HG03521 (cell line): Measurements from ENCODE around the gene PACS2.

Experiments
- ATAC-seq: cut with Tn5 transposase; IDR thresholded peaks from one replicate; pipeline ENCODE4 v1.9.1; 2021; ENCODE audit warnings: mild to moderate bottlenecking, moderate library complexity; ENCODE audit not compliant: unreplicated experiment

PACS2 gene

GRCh38 chr14:105419195-105420091 is 104.9 kb downstream of the PACS2 start, which contains the start of gene MTA1:
Gene MTA1 (plus strand): TSS chr14:105419827. CDS start chr14:105420036, 209 bp downstream.
- peak; percentile 44 for ATAC-seq

- ATAC-seq: peak; percentile 13
Measured at GRCh38 chr14:105420101-105420973, 105.8 kb downstream of the PACS2 start.

GRCh38 chr14:105420974-105421674 is 106.6 kb downstream of the PACS2 start:
- no peak for ATAC-seq

DNA sequence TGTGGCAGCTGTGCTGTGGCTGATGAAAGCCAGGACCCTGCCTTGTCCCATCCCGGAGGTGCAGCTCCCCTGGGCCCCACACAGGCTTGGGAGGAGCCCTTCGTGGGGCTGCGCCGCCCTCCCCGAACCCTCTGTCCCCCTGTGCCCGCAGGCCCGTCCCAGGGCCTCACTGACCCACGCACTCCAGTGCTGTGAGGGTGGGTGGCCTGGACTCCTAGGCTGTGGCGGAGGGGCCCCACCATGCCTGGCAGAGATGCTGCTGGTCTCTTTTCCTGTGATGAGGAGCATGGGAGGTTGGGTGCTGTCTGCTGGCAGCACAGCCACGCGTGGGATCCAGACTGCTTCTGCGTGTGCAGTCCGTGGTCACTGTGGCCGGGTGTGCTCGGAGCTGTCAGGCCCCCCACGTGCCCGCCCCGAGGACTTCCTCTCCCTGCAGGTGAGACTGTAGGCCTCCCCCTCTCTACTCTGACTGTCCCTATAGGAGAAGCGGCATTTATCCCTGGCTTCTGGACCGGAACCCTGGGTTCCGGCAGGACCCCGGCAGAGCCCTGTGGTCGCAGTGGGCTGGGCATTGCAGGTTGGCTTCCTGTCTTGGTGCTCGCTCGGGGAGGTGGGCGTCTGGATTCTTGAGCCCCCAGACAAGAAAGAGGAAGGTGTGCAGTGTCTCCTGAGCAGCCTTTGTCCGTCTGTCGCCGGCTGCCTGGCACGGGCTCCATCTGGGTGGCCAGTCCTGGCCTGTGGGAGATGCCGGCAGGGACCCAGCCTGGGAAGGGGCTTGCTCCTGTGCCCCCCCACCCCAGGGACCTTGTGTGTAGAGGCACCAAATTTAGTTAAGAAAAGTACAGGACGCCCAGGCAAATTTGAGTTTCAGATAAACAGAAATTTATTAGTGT is 107.4 kb downstream of the PACS2 start:
- ATAC-seq: no peak

DNA sequence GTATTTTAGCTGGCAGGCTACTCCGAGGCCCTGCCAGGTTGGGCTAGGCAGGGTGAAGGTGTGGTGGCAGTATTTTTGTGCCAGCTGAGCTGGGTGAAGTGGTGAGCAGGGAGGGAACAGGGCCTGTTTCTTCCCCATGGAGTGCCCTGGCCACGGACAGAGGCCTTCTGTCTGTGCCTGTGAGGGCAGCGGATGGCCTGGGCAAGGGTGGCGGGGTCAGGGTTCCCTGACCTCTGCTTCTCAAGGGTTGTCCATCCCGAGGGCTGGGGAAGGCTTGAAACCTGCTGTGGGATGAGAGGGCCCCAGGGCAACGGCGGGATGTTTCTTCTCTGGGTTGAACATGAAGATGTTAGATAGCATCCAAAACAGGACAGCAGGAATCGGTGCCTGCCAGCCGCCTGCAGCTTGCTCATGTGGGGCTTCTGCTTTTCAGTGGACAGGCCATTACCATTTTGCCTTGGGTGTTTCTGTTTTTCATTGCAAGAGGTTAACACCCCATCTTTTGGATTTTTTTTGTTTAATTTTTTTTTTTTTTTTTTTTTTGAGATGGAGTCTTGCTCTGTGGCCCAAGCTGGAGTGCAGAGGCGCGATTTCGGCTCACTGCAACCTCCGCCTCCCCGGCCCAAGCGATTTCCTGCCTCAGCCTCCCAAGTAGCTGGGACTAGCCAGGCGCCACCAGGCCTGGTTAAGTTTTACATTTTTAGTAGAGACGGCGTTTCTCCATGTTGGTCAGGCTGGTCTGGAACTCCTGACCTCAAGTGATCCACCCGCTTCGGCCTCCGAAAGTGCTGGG is 108.3 kb downstream of the PACS2 start:
- no peak for ATAC-seq

GRCh38 chr14:105423488-105424195 is 109.1 kb downstream of the PACS2 start:
- ATAC-seq: no peak

DNA sequence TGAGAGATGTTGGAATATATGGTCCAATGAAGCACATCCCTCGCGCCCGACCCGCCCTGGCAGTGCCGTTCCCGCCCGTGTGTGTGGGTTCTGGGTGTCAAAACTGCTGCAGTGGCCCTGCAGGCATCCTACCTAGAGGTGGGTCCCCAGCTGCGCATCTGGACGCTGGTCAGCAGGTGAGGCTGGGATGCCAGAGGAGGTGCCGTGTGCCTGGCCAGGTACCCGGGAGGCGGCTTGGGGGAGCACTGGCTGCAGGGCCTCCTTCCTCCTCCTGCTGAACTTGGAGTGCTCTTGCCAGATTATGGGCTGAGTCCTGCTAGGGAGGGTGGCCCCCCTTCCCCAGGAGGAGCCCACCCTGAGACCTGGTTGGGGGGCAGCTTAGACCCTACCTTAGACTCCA is 110.3 kb downstream of the PACS2 start:
- no peak for ATAC-seq

- ATAC-seq: no peak
Measured at GRCh38 chr14:105425823-105426247, 111.3 kb downstream of the PACS2 start.

- ATAC-seq: no peak
Measured at GRCh38 chr14:105426416-105427130, 112.0 kb downstream of the PACS2 start.

- ATAC-seq: no peak
Measured at GRCh38 chr14:105427412-105427811, 112.9 kb downstream of the PACS2 start.

- no peak for ATAC-seq
Measured at GRCh38 chr14:105427936-105428485, 113.5 kb downstream of the PACS2 start.

DNA sequence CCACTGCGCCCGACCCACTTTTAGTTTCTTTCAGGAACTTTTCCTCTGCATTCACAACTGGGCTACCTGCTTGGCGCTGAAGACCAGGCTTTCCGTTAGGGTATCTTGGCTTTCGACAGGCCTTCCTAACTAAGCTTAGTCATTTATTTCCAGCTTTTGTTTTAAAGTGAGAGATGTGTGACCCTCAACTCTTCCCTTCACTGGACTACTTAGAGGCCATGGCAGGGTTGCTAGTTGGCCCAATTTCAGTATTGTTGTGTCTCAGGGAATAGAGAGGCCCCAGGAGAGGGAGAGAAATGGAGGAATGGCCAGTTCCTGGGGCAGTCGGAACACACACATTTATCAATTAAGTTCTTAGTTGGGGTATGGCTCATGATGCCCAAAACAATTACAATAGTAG is 115.5 kb downstream of the PACS2 start:
- ATAC-seq: no peak

DNA sequence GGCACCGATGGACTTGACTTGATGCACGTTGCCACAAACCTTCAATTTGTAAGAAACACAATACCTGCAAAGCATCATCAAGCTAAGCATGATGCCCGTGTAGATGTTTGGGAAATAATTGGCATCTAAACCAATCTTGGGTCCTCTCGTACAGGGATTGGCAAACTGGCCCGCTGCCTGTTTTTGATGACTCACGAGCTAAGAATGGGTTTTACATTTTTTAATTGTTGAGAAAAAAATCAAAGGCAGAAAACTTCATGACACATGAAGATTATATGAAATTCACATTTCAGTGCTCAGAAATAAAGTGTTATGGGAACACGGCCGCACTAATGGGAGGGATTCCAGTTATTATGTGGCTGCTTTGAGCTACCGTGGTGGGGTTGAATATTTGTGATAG is 116.0 kb downstream of the PACS2 start:
- no peak for ATAC-seq

DNA sequence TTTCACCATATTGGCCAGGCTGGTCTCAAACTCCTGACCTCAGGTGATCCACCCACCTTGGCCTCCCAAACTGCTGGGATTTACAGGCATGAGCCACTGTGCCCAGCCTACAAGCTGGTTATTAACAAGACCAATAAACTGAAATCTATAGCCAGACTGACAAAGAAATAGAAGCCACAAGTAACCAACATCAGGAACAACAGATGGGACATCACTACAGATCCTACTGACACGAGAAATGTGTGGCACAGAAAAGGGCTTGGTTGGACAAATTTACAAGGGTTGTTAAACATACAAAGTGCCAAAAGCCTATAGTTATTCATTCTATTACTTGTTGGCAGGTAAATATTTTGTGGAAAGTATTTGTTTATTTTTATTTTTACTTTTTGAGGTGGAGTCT is 116.7 kb downstream of the PACS2 start:
- ATAC-seq: no peak

- ATAC-seq: no peak
Measured at GRCh38 chr14:105432657-105433056, 118.1 kb downstream of the PACS2 start.

GRCh38 chr14:105433161-105433605 is 118.6 kb downstream of the PACS2 start:
- ATAC-seq: no peak

GRCh38 chr14:105436402-105436801 is 121.9 kb downstream of the PACS2 start:
- no peak for ATAC-seq
